Activated B cell treated with CpG ODN at 0.5 μM for 24 hours (primary cell): ENCODE results near the gene PRKG2. TPM values are rescaled to one million over a fixed set of nuclear protein-coding genes. Genes with fewer than 3 reads are reported as not detected.
A peak's percentile ranks its signal among the peaks of the same experiment; 100 is the strongest.

Experiments used
- ATAC-seq: fragments of 200-7000 bp; cut with Tn5 transposase; one replicate; pipeline ENCODE4 v1.10.0; 2021; ENCODE audit warnings: low read depth, mild to moderate bottlenecking, moderate library complexity
- CTCF ChIA-PET: fragments of 350-600 bp; sonication (Branson Sonifier 250); formaldehyde crosslinking; loops from one replicate; lab custom pipeline; 2021; ENCODE audit warnings: antibody characterized with exemption; lab: Charles Lee
- POLR2A ChIA-PET: fragments of 350-600 bp; sonication (Branson Sonifier 250); formaldehyde crosslinking; loops from one replicate; lab custom pipeline; 2021; ENCODE audit warnings: antibody characterized with exemption; lab: Charles Lee
- DNase-seq: peaks from one replicate; pipeline ENCODE4 v3.0.0; 2022
- H3K27ac Mint-ChIP-seq: one replicate; pipeline ENCODE4 v1.8.0; 2020; ENCODE audit warnings: mixed read lengths
- H3K27me3 Mint-ChIP-seq: one replicate; pipeline ENCODE4 v1.8.0; 2021; ENCODE audit warnings: mixed read lengths
- H3K36me3 Mint-ChIP-seq: one replicate; pipeline ENCODE4 v1.8.0; 2021; ENCODE audit warnings: low read depth, mixed read lengths
- H3K4me1 Mint-ChIP-seq: one replicate; pipeline ENCODE4 v1.8.0; 2021; ENCODE audit warnings: mixed read lengths
- H3K4me3 Mint-ChIP-seq: one replicate; pipeline ENCODE4 v1.8.0; 2020; ENCODE audit warnings: mild to moderate bottlenecking, mixed read lengths
- H3K9me3 Mint-ChIP-seq: one replicate; pipeline ENCODE4 v1.8.0; 2020; ENCODE audit warnings: mixed read lengths
- CTCF ChIP-seq: fragments of 200-600 bp; IDR thresholded peaks from one replicate; pipeline ENCODE4 v1.8.0; 2022; ENCODE audit warnings: antibody characterized with exemption, mild to moderate bottlenecking
- intact Hi-C: fragments of 100-400 bp; cut with micrococcal nuclease; formaldehyde crosslinking; loops from one replicate; pipeline ENCODE4 v1.15.1; 2024
- total RNA-seq: library from RNA; stranded (reverse); gene quantifications from 2 replicates; pipeline ENCODE4 v1.2.3, GENCODE V29; 2022

Gene PRKG2
- total RNA-seq, 1 donor from 2014 or later: 0.35 TPM

- Mint-ChIP-seq H3K4me1 (peaks cover 14% of the 10 kb centered on the region), H3K27ac (no peak overlapping the region), H3K36me3 (no peaks in the 10 kb centered on the region), H3K27me3 (peaks cover 2% of the 10 kb centered on the region), H3K9me3 (no peaks in the 10 kb centered on the region), H3K4me3 (no peak overlapping the region)
- CTCF ChIA-PET: interaction anchor here (1.0 to 5.5 kb wide), 4 partner anchors 9 to 687 kb away, joined by 4 to 39 read pairs (median 5); no protein-coding TSS in a partner anchor
- no peak for DNase-seq
- intact Hi-C loops: no loop called here
- no peak for ATAC-seq
- POLR2A ChIA-PET: no interaction called here
- TF ChIP-seq CTCF: no peak
Observed at GRCh38 chr4:81049330-81049729, 165.7 kb downstream of the PRKG2 start.

GRCh38 chr4:81042578-81043365 lies 172.2 kb downstream of the PRKG2 start:
- intact Hi-C loops: loop anchor here (5.0 kb wide), 1 partner anchor 500 kb away; no protein-coding TSS in a partner anchor
- TF ChIP-seq CTCF: no peak
- peaks cover 16% of the 10 kb centered on the region for H3K4me1 Mint-ChIP-seq
- peaks cover 2% of the 10 kb centered on the region for H3K27me3 Mint-ChIP-seq
- H3K27ac Mint-ChIP-seq: no peak overlapping the region
- ChIA-PET POLR2A (no interaction called here), CTCF (interaction anchor here (1.0 to 6.4 kb wide), 3 partner anchors 10 to 823 kb away, joined by 3 to 117 read pairs (median 4); no protein-coding TSS in a partner anchor)
- no peaks in the 10 kb centered on the region for H3K36me3 Mint-ChIP-seq
- H3K9me3 Mint-ChIP-seq: no peaks in the 10 kb centered on the region
- ATAC-seq: no peak
- DNase-seq: no peak
- no peak overlapping the region for H3K4me3 Mint-ChIP-seq

- DNase-seq (no peak), ATAC-seq (peak; percentile 42)
- no peaks in the 10 kb centered on the region for H3K27me3 Mint-ChIP-seq
- no peak overlapping the region for H3K27ac Mint-ChIP-seq
- no peaks in the 10 kb centered on the region for H3K9me3 Mint-ChIP-seq
- H3K4me3 Mint-ChIP-seq: no peak overlapping the region
- ChIA-PET POLR2A (no interaction called here), CTCF (interaction anchor here (0.6 to 6.4 kb wide), 17 partner anchors 9 to 1148 kb away, joined by 3 to 117 read pairs (median 5); partner anchors contain the start of gene BMP3)
- peaks cover 16% of the 10 kb centered on the region for H3K4me1 Mint-ChIP-seq
- no peaks in the 10 kb centered on the region for H3K36me3 Mint-ChIP-seq
- intact Hi-C loops: loop anchor here (1.0 to 5.0 kb wide), 5 partner anchors 50 to 679 kb away; no protein-coding TSS in a partner anchor
- TF ChIP-seq CTCF: peak; percentile 62
Observed at GRCh38 chr4:81040012-81040659, 174.9 kb downstream of the PRKG2 start.

DNA sequence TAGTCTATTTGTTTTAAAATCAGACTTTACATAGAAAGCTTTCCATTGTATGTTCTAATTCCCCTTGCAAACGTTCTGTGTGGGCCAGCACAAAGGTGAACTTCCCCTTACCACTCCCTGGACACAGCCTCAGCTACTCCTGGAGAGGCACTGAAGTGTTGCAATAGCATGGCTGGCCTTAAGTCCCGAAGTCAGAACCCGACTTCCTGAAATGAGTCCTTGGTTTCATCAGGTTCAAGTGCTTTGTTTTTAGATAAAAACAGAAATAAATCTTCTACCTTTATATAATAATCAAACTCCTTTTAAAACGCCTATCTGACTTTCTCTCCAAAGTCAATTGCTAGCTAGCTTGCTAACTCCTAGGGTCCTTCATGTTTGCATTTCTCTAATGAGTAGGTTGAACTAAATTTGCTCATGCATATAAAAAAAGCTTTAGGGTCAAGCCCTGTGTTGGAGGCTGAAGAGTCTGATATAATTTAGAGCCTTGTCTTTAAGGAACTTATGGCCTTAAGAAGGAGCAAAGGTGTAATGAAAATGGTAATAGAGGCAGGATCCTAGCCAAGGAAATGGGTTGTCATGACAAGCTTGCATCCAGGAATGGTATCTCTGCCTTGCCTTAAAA lies 175.6 kb downstream of the PRKG2 start:
- H3K9me3 Mint-ChIP-seq: no peaks in the 10 kb centered on the region
- TF ChIP-seq CTCF: no peak
- no peak overlapping the region for H3K27ac Mint-ChIP-seq
- H3K36me3 Mint-ChIP-seq: no peaks in the 10 kb centered on the region
- H3K27me3 Mint-ChIP-seq: no peaks in the 10 kb centered on the region
- ATAC-seq (no peak), DNase-seq (no peak)
- ChIA-PET CTCF (interaction anchor here (0.6 to 6.4 kb wide), 14 partner anchors 9 to 1148 kb away, joined by 3 to 117 read pairs (median 6); partner anchors contain the start of gene BMP3), POLR2A (no interaction called here)
- intact Hi-C loops: loop anchor here (1.0 kb wide), 1 partner anchor 818 kb away; no protein-coding TSS in a partner anchor
- peaks cover 16% of the 10 kb centered on the region for H3K4me1 Mint-ChIP-seq
- H3K4me3 Mint-ChIP-seq: no peak overlapping the region
